Activated naive CD4-positive, alpha-beta T cell treated with anti-CD3 and anti-CD28 coated beads, Interleukin-2, amount 50 U/mL, for 72 hours (primary cell): ENCODE measurements around the gene BRD1. TPM values are rescaled to one million over a fixed set of nuclear protein-coding genes. Genes with fewer than 3 reads are reported as not detected.
A peak's percentile ranks its signal among the peaks of the same experiment; 100 is the strongest.

Experiments
- ATAC-seq, 2 donors: fragments of 150-1000 bp; cut with Tn5 transposase; 2 replicates each; pipeline ENCODE4 v1.10.0; 2021; ENCODE audit warnings: mild to moderate bottlenecking in 2 of 2, moderate library complexity in 2 of 2
- DNase-seq, 2 donors: peaks; one replicate each; pipeline ENCODE4 v3.0.0; 2021 to 2022; ENCODE audit warnings: low spot score in 2 of 2
- H3K27ac Mint-ChIP-seq, 2 donors: one replicate each; pipeline ENCODE4 v1.8.0; 2022; ENCODE audit warnings: mild to moderate bottlenecking in 2 of 2, mixed read lengths in 2 of 2
- H3K36me3 Mint-ChIP-seq, 2 donors: one replicate each; pipeline ENCODE4 v1.8.0; 2022; ENCODE audit warnings: mixed read lengths in 2 of 2
- H3K9me3 Mint-ChIP-seq, 2 donors: one replicate each; pipeline ENCODE4 v1.8.0; 2022; ENCODE audit warnings: mixed read lengths in 2 of 2
- total RNA-seq, 2 donors: library from RNA; stranded (reverse); gene quantifications; one replicate each; pipeline ENCODE4 v1.2.3, GENCODE V29; 2022

The BRD1 gene
- total RNA-seq, 2 donors from 2014 or later, result 27.7 to 39.0 TPM

DNA sequence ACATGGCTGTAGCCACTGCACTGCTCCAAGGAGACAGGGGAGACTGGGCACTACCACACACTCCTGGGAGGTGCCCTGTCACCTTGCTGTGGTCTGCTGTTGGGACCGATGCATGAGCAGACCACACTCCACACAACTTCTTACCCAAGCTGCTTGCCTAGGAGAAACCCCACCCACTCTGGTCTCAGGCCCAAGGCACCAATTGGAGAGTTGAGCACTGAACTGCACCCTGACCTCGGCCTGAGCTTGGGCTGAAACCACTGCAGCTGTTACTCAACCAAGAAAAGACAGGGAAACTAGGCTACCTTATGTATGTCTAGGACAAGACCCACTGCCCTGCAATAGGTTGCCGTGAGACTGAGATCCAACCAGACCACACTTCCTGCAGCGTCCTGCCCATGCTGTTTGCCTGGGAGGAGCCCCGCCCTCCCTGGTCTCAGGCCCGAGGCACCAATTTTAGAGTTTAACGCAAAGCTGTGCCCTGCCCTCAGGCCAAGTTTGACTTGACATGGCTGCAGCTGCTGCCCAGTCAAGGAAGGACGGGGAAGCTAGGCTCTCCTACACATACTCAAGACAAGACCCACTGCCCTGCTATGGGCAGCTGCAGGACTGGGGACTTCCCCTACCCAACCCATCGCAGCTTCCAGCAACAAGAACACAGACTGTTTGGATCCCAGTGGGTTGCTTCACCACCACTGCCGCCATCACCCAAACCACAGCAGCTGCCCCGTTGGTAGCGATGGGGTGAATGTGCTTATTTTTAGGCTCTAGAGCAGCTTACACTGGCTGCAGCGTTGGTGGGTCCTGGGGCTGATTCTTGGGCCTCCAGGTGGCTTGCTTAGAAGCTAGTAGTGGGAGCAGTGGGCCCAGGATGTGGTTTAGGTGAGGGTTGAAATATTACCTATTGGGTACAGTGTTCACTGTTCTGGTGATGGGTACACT lies 66.8 kb downstream of the BRD1 start:
- H3K36me3 Mint-ChIP-seq, result no peaks in the 10 kb centered on the region
- H3K9me3 Mint-ChIP-seq, result no peaks in the 10 kb centered on the region
- ATAC-seq (peak in 1 of 2 donors; percentile 41), DNase-seq (peak in 1 of 2 donors; percentile 53)
- no peak overlapping the region for H3K27ac Mint-ChIP-seq

DNA sequence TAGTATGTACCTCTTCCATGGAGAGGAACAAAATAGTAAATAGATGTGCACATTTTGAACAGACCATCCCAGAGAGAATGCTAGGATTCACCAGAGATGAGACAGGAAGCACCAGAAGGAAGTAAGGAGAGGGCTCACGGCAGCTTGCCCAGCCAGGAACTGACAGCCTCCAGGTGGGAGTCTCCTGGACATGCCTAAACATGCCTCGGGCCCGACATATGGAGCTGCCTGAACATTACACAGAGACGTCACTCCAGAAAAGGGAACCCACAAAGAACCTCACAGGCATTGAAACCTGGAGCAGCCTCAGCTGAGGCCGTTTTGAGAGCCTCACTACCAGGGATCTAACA lies 67.4 kb downstream of the BRD1 start:
- Mint-ChIP-seq H3K36me3 (no peaks in the 10 kb centered on the region), H3K27ac (no peak overlapping the region), H3K9me3 (no peaks in the 10 kb centered on the region)
- ATAC-seq (no peak), DNase-seq (no peak)

- Mint-ChIP-seq H3K9me3 (no peaks in the 10 kb centered on the region), H3K36me3 (no peaks in the 10 kb centered on the region), H3K27ac (no peak overlapping the region)
- ATAC-seq (no peak), DNase-seq (no peak)
Measured at GRCh38 chr22:49756676-49757075, 71.0 kb downstream of the BRD1 start.

DNA sequence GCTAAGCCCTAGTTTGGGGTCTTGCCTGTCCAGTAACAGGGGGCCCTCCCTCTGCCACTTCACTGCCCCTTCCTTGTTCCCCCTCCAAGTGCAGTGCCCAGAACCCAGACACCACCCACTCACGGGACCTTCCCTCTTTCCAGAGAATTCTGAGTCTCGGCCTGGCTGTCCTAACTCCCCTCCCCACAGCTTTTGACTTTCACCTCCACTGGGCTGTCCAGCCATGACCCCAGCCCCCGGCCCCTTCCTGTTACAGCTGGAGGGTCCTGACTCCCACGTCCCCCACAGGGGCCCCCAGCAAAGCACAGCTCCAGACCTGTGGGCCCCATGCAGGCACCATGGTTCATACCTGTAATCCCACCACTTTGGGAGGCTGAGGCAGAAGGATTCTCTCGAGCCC lies 71.5 kb downstream of the BRD1 start:
- DNase-seq (no peak), ATAC-seq (no peak)
- no peaks in the 10 kb centered on the region for H3K9me3 Mint-ChIP-seq
- H3K36me3 Mint-ChIP-seq, result no peaks in the 10 kb centered on the region
- peak overlapping the region in 1 of 2 donors; percentile 46 for H3K27ac Mint-ChIP-seq

- no peaks in the 10 kb centered on the region for H3K9me3 Mint-ChIP-seq
- DNase-seq (no peak), ATAC-seq (no peak)
- H3K27ac Mint-ChIP-seq, result no peak overlapping the region
- H3K36me3 Mint-ChIP-seq, result no peaks in the 10 kb centered on the region
Measured at GRCh38 chr22:49755631-49756001, 72.1 kb downstream of the BRD1 start.

DNA sequence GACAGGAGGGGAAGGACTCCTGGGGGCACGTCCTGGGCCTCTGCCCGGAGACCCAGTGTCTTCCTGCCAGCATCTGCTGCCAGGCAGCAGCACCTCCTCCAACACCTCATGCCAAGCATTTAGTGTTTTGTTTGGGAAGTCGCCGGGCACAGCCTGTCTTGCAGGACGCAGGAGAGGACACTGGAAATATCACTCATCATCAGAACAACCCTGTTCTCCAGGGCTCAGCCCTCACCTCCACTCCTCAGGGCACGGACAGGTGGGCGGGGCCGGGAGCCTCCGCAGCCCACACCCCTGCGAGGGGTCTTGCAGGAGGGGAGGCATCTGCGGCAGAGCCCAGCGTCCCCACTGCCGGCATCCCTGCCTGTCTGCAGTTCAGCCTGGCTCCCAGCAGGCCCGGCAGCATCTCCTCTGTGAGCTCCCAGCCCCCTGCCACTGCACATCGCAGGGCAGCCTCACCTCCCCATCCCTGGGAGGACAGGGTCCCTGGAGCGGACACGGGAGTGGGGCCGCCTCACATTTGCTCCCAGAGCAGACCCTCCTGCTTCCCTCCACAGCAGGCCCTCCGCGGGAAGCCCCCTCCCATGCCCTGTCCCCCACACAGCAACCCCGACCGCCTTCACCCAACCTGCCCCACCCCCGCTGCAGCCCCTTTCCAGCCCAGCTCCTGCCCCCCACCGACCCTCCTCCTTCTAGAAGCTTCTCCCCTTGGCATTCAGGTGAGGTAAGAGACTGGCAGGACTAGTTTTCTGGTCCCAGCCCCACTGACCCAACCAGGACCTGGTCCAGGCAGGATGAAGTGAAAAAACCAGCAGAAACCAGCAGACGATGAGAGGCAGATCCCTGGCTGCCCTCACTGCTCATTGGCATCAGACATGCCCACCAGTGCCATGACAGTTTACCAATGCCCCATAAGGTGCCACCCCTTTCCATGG lies 72.7 kb downstream of the BRD1 start:
- no peak for ATAC-seq
- no peaks in the 10 kb centered on the region for H3K9me3 Mint-ChIP-seq
- H3K27ac Mint-ChIP-seq, result no peak overlapping the region
- H3K36me3 Mint-ChIP-seq, result no peaks in the 10 kb centered on the region
- DNase-seq, result no peak

GRCh38 chr22:49753961-49754695 lies 73.5 kb downstream of the BRD1 start:
- no peak overlapping the region for H3K27ac Mint-ChIP-seq
- ATAC-seq, result peak in 1 of 2 donors; percentile 19
- DNase-seq, result peak in 1 of 2 donors; percentile 52
- no peaks in the 10 kb centered on the region for H3K9me3 Mint-ChIP-seq
- H3K36me3 Mint-ChIP-seq, result no peaks in the 10 kb centered on the region

- DNase-seq, result no peak
- no peak for ATAC-seq
- H3K27ac Mint-ChIP-seq, result no peak overlapping the region
- H3K9me3 Mint-ChIP-seq, result no peaks in the 10 kb centered on the region
- H3K36me3 Mint-ChIP-seq, result no peaks in the 10 kb centered on the region
Measured at GRCh38 chr22:49753276-49753890, 74.3 kb downstream of the BRD1 start.

DNA sequence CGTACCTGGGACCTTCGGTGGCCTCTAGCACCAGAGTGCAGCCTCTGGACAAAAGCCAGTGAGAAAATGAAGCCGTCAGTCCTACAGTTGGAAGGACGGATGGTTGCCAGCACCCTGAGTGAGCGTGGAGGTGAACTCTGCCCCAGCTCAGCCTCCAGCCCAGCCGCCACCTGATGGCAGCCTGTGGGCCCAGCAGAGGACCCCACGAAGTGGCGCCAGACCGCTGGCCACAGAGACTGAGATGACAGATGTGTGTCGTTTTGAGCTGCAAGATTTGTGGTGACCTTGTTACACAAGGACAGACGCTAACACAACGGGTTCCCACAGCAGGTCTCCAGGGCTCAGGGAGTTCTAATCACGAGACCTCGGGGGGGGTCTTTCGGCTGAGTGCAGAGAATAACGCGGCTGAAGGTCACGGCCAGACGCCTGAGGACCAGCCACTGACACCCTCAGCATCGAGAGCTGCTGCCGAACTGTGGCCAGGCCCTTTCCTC lies 75.0 kb downstream of the BRD1 start:
- no peak for DNase-seq
- Mint-ChIP-seq H3K36me3 (peaks cover 4% of the 10 kb centered on the region in 2 donors), H3K9me3 (peaks cover 4% of the 10 kb centered on the region in 2 donors), H3K27ac (no peak overlapping the region)
- no peak for ATAC-seq

DNA sequence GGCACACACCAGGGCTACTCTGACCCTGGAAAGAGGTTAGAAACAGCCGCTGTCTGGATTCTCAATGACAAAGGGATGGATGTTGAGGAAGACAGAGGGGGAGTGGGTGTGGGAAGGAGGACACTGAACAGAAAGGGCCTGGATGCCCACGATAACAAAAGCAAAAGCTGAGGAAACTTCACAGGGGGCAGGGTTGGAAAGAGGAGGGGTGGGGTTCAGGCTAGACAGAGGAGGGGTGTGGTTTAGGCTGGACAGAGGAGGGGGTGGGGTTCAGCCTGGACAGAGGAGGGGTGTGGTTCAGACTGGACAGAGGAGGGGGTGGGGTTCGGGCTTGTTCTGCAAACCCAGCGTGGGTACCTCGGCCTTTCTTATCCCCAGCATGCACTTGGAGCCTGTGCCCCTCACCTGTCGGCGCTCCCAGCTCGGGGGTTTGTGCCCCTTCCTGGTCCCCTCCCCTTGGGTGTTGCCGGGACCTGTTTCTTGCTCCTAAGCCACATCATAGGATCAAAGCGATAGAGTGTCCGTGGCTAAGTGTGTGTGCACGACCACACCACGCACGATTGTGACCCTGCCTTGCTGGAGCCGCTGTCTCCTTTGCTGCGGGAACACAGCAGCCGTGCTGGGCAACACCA lies 75.6 kb downstream of the BRD1 start:
- DNase-seq, result no peak
- Mint-ChIP-seq H3K9me3 (peaks cover 6 to 9% of the 10 kb centered on the region in 2 donors), H3K36me3 (peaks cover 6 to 8% of the 10 kb centered on the region in 2 donors), H3K27ac (no peak overlapping the region)
- no peak for ATAC-seq

GRCh38 chr22:49751318-49751965 lies 76.2 kb downstream of the BRD1 start:
- no peak for ATAC-seq
- peaks cover 7 to 16% of the 10 kb centered on the region in 2 donors for H3K9me3 Mint-ChIP-seq

GRCh38 chr22:49749885-49750510 lies 77.7 kb downstream of the BRD1 start:
- DNase-seq, result no peak
- no peak for ATAC-seq
- peaks cover 14 to 18% of the 10 kb centered on the region in 2 donors for H3K36me3 Mint-ChIP-seq
- H3K9me3 Mint-ChIP-seq, result peaks cover 14 to 30% of the 10 kb centered on the region in 2 donors
- H3K27ac Mint-ChIP-seq, result no peak overlapping the region

More at GRCh38 chr22:49751318-49751965, 76.2 kb downstream of the BRD1 start:
- Mint-ChIP-seq H3K27ac (no peak overlapping the region), H3K36me3 (peaks cover 9 to 15% of the 10 kb centered on the region in 2 donors)
- DNase-seq, result no peak

DNA sequence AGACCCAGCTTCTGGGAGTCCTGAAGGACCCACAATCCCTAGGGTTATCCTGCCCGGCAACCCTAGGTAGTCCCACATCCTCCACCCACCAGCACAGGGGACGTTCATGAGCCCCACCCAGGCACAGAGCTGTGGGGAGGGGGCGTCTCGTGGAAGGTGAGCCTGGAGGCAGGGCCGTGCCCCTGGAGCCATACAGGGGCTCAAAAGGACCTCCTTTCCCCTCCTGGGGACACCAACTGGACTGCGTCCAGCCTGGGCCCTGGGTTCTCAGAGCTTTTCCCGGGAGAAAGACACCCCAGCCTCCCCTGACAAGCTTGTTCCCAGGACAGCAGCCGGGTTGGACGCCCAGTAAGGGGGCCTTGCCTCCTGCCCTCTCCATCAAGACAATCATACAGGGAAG lies 78.4 kb downstream of the BRD1 start:
- H3K36me3 Mint-ChIP-seq, result peaks cover 14 to 18% of the 10 kb centered on the region in 2 donors
- no peak for DNase-seq
- no peak overlapping the region for H3K27ac Mint-ChIP-seq
- ATAC-seq, result no peak
- peaks cover 18 to 35% of the 10 kb centered on the region in 2 donors for H3K9me3 Mint-ChIP-seq

GRCh38 chr22:49748514-49748913 lies 79.2 kb downstream of the BRD1 start:
- Mint-ChIP-seq H3K36me3 (peaks cover 14 to 18% of the 10 kb centered on the region in 2 donors), H3K27ac (no peak overlapping the region), H3K9me3 (peaks cover 18 to 35% of the 10 kb centered on the region in 2 donors)
- DNase-seq (no peak), ATAC-seq (no peak)

DNA sequence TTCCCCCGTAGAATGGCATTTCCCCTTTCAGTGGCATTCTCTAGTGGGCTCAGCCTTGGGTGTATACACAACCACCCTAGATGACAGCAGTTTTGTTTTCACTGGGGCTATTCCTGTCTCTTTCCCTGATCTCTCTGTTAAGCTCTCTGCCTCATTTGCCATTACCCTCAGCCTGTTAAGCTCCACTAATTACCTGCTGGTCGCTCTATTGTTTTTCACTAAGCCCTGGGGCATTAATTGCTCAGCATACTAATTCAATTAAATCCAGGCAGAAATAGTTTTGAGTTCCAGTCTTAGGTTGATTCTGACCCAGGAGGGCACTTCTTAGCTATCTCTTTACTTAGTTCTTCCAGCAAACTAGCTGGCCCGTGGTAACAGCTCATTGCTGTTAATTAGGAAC lies 80.0 kb downstream of the BRD1 start:
- DNase-seq (no peak), ATAC-seq (no peak)
- Mint-ChIP-seq H3K9me3 (peaks cover 18 to 35% of the 10 kb centered on the region in 2 donors), H3K36me3 (peaks cover 14 to 18% of the 10 kb centered on the region in 2 donors), H3K27ac (no peak overlapping the region)
